ENCODE measurements around the gene ECM1. TPM values are rescaled to one million over a fixed set of nuclear protein-coding genes. Genes with fewer than 3 reads are reported as not detected.

Gene ECM1
- total RNA-seq, 2 experiments from 2014 or later, result 0.74 to 0.81 TPM

GRCh38 chr1:150477733-150478132 lies 30.2 kb upstream of the ECM1 start:
- ATAC-seq (no peak), DNase-seq (no peak)
- Mint-ChIP-seq H3K27me3 (no peaks in the 10 kb centered on the region), H3K4me3 (no peak overlapping the region), H3K9me3 (no peaks in the 10 kb centered on the region), H3K4me1 (ENCODE audit: low read depth) (peaks cover 10% of the 10 kb centered on the region), H3K36me3 (ENCODE audit: low read depth) (peaks cover 2% of the 10 kb centered on the region), H3K27ac (no peak overlapping the region)
- intact Hi-C loops (cut with micrococcal nuclease), result no loop called here
- TF ChIP-seq, protein P1, sequence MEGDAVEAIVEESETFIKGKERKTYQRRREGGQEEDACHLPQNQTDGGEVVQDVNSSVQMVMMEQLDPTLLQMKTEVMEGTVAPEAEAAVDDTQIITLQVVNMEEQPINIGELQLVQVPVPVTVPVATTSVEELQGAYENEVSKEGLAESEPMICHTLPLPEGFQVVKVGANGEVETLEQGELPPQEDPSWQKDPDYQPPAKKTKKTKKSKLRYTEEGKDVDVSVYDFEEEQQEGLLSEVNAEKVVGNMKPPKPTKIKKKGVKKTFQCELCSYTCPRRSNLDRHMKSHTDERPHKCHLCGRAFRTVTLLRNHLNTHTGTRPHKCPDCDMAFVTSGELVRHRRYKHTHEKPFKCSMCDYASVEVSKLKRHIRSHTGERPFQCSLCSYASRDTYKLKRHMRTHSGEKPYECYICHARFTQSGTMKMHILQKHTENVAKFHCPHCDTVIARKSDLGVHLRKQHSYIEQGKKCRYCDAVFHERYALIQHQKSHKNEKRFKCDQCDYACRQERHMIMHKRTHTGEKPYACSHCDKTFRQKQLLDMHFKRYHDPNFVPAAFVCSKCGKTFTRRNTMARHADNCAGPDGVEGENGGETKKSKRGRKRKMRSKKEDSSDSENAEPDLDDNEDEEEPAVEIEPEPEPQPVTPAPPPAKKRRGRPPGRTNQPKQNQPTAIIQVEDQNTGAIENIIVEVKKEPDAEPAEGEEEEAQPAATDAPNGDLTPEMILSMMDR (IDR thresholded peaks at IDR 0.05), result no peak
- ChIA-PET CTCF (no interaction called here), POLR2A (interaction anchor here (0.6 kb wide), 1 partner anchor 66 kb away, joined by 3 read pairs; no protein-coding TSS in a partner anchor)

DNA sequence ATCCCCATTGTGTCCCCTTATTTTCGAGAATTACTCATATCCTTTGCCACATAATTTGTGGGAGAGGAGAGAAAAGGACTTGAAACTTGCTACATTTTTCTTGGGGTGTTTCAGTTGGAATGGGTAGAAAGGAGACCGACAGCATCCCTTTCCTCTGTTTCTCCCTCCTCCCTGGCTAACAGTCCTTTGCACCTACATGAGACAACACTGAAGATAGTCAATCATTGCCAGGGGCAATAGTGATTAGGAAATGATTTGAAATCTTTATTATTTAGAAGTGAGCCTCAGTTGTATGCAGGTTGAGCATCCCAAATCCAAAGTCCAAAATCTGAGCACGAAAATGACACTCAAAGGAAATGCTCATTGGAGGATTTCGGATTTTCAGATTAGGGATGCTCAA lies 28.5 kb upstream of the ECM1 start:
- Mint-ChIP-seq H3K9me3 (no peaks in the 10 kb centered on the region), H3K4me1 (ENCODE audit: low read depth) (peaks cover 10% of the 10 kb centered on the region), H3K27ac (no peak overlapping the region), H3K36me3 (ENCODE audit: low read depth) (no peaks in the 10 kb centered on the region), H3K27me3 (no peaks in the 10 kb centered on the region), H3K4me3 (no peak overlapping the region)
- ChIA-PET CTCF (no interaction called here), POLR2A (interaction anchor here (0.9 kb wide), 1 partner anchor 151 kb away, joined by 4 read pairs; no protein-coding TSS in a partner anchor)
- TF ChIP-seq, protein P1 (IDR thresholded peaks at IDR 0.05), result no peak
- no peak for DNase-seq
- no peak for ATAC-seq
- intact Hi-C loops (cut with micrococcal nuclease), result no loop called here

GRCh38 chr1:150479927-150480352 lies 28.0 kb upstream of the ECM1 start:
- TF ChIP-seq, protein P1 (IDR thresholded peaks at IDR 0.05), result no peak
- Mint-ChIP-seq H3K9me3 (no peaks in the 10 kb centered on the region), H3K4me1 (ENCODE audit: low read depth) (peaks cover 10% of the 10 kb centered on the region), H3K36me3 (ENCODE audit: low read depth) (no peaks in the 10 kb centered on the region), H3K27me3 (no peaks in the 10 kb centered on the region), H3K27ac (no peak overlapping the region), H3K4me3 (no peak overlapping the region)
- ATAC-seq (no peak), DNase-seq (no peak)
- ChIA-PET POLR2A (interaction anchor here (0.6 to 0.9 kb wide), 2 partner anchors 18 to 151 kb away, joined by 4 read pairs; no protein-coding TSS in a partner anchor), CTCF (no interaction called here)
- intact Hi-C loops (cut with micrococcal nuclease), result loop anchor here (10.0 kb wide), 1 partner anchor 145 kb away; the partner anchor contains the start of gene ENSA

DNA sequence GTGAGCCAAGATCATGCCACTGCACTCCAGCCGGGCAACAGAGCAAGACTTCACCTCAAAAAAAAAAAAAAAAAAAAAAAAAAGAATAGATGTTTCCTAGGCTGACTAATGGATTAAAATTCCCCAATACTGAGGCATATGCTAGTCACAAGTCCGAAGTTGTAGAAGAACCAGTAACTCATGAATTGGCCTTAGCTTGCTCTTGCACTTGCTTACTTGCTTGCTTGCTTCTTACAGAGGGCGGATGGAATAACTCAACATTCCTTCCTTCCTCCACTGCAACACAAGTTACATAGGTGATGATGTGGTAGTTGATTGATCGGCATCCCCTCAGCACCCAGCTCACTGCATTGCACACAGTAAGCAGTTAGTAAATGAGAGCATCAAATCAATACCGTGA lies 23.5 kb upstream of the ECM1 start:
- TF ChIP-seq, protein P1 (IDR thresholded peaks at IDR 0.05), result no peak
- Mint-ChIP-seq H3K9me3 (no peaks in the 10 kb centered on the region), H3K36me3 (ENCODE audit: low read depth) (peaks cover 9% of the 10 kb centered on the region), H3K27me3 (no peaks in the 10 kb centered on the region), H3K4me3 (no peak overlapping the region), H3K4me1 (ENCODE audit: low read depth) (peaks cover 18% of the 10 kb centered on the region), H3K27ac (no peak overlapping the region)
- POLR2A ChIA-PET, result no interaction called here
- CTCF ChIA-PET, result interaction anchor here (0.8 kb wide), 1 partner anchor 228 kb away, joined by 3 read pairs; no protein-coding TSS in a partner anchor
- no peak for DNase-seq
- intact Hi-C loops (cut with micrococcal nuclease), result loop anchor here (10.0 kb wide), 1 partner anchor 140 kb away; the partner anchor contains the start of gene ENSA
- no peak for ATAC-seq

DNA sequence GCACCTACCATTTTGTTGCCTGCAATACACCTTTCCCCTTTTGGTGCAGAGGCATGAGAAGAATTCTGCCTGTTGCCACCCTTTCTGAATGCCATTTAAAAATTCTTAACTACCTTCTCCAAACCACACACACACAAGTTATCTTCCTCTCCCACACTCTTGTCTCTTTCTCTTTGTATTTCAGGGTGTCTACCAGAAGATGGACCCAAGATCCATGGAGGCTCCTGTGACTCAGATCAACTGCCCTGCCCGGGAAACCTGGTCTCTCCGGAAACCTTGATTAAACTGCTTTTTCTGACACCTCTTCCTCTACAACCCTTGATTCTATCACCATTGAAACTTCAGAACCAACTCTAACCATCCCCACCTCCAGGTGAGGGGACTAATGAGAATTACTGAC lies 23.0 kb upstream of the ECM1 start:
- H3K4me1 Mint-ChIP-seq (ENCODE audit: low read depth), result peaks cover 18% of the 10 kb centered on the region
- H3K36me3 Mint-ChIP-seq (ENCODE audit: low read depth), result peaks cover 9% of the 10 kb centered on the region
- DNase-seq (no peak), ATAC-seq (no peak)
- TF ChIP-seq, protein P1 (IDR thresholded peaks at IDR 0.05), result no peak
- no peaks in the 10 kb centered on the region for H3K27me3 Mint-ChIP-seq
- ChIA-PET CTCF (interaction anchor here (0.8 to 1.7 kb wide), 3 partner anchors 20 to 229 kb away, joined by 3 to 6 read pairs (median 5); no protein-coding TSS in a partner anchor), POLR2A (interaction anchor here (1.0 kb wide), 1 partner anchor 67 kb away, joined by 4 read pairs; no protein-coding TSS in a partner anchor)
- no peak overlapping the region for H3K27ac Mint-ChIP-seq
- intact Hi-C loops (cut with micrococcal nuclease), result loop anchor here (10.0 kb wide), 1 partner anchor 140 kb away; the partner anchor contains the start of gene ENSA
- no peak overlapping the region for H3K4me3 Mint-ChIP-seq
- no peaks in the 10 kb centered on the region for H3K9me3 Mint-ChIP-seq
